ENCODE measurements around the gene CTDNEP1. TPM values are rescaled to one million over a fixed set of nuclear protein-coding genes. Genes with fewer than 3 reads are reported as not detected.

The CTDNEP1 gene
- polyA plus RNA-seq, 1 of the 3 experiments (the other 2 are of a cell fraction) = 111 TPM

DNA sequence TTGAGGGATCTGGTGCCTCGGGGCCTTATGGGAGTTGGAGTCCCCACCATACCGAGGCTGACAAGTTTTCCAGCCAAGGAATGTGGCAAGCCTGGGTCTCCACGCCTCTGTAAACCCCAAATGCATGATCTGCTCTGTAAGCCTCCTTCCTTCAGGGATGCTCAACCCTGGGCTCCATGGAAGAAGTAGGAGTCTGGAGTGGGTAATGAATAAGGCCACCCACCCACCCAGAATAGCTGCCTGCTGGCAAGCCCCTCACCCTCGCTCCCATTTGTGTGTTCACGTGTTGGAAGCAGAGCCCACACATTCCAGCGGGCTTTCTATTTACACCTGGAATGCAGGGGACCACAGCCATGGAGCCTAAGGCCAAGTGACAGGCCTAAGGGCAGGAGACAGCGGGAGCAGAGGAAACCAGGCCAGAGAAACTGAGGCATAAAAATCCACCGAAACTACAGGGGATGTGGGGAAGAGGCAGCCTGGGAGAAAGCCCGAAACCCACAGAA is 36.3 kb downstream of the CTDNEP1 start (continued):
- TF ChIP-seq GATA2 (CRISPR knock-in tag; IDR thresholded peaks at IDR 0.05) (no peak), YY1 (IDR thresholded peaks at IDR 0.05; ENCODE audit: low read depth) (no peak), JUND (IDR thresholded peaks at IDR 0.05) (no peak), GABPA (IDR thresholded peaks at IDR 0.05; ENCODE audit: low read depth) (no peak)

DNA sequence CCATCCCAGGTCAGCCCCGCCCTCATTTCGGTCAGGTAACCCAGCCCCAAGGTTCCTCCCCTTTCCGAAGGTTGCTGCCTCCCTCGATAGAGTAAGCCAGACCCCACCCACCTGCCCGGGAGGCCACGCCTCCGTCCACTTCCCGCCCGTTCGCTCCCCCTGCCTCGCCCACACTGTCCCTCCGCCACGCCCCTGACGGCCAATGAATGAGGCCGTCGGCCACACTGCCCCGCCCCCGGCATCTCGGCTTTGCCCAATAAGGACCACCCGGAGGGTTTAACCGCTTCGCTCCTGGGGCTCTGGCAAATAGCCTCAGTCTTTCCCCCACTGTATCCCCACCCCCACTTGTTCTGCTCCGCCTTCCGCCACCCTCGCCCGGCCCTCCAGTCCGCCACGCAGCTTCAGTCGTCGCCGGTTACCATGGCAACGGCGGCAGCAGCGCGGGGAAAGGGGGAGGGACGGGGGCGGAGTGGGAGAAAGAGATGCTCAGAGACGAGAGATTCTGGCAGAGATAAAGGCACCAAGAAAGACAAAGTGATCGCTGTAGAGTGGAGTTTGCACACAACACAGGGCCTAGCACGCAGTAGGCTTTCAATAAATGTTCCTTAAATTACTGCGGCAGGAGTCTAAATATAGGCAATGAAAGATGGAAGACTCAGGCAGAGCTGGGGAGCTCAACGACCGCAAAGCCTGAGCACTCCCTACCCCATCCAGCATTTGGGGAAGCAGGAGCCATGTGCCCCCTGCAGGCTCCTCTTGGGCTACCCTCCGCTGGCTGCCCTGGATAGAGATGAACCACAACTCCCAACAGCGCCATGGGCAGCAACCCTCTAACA is 37.0 kb downstream of the CTDNEP1 start:
- TF ChIP-seq GATA2 (CRISPR knock-in tag; IDR thresholded peaks at IDR 0.05) (peak; percentile 73), RFX5 (IDR thresholded peaks at IDR 0.05; ENCODE audit: low read length) (peak; percentile 97), IRF3 (IDR thresholded peaks at IDR 0.05; ENCODE audit: low read depth, low read length) (peak; percentile 47; the same call in 1 of the 2 replicates), EP300 (IDR thresholded peaks at IDR 0.05; ENCODE audit: borderline replicate concordance in 1 of 2, low read depth in 1 of 2, low read length in 1 of 2) (no peak; a peak in 1 of 4 replicates), ELF1 (IDR thresholded peaks at IDR 0.05) (0 out of 2 replicates have a peak, but pooled peaks have one; percentile 15), POLR2AphosphoS5 (IDR thresholded peaks at IDR 0.05; ENCODE audit: low read depth, low read length) (no peak), YY1 (IDR thresholded peaks at IDR 0.05; ENCODE audit: low read depth) (0 out of 2 replicates have a peak, but pooled peaks have one; percentile 7), RAD21 (IDR thresholded peaks at IDR 0.05; ENCODE audit: low read length) (peak; percentile 24; the same call in 1 of the 2 replicates), MXI1 (IDR thresholded peaks at IDR 0.05; ENCODE audit: low read depth, low read length) (peak; percentile 62), SIN3A (IDR thresholded peaks at IDR 0.05; ENCODE audit: borderline replicate concordance, low read depth, low read length) (peak; percentile 10; the same call in 1 of the 2 replicates), CHD2 (IDR thresholded peaks at IDR 0.05; ENCODE audit: low read length, partially characterized antibody) (peak; percentile 61), FOSL2 (IDR thresholded peaks at IDR 0.05; ENCODE audit: borderline replicate concordance, low read depth) (no peak), CTCF (IDR thresholded peaks at IDR 0.05) (peak; percentile 64)
- TF ChIP-seq, protein P1, sequence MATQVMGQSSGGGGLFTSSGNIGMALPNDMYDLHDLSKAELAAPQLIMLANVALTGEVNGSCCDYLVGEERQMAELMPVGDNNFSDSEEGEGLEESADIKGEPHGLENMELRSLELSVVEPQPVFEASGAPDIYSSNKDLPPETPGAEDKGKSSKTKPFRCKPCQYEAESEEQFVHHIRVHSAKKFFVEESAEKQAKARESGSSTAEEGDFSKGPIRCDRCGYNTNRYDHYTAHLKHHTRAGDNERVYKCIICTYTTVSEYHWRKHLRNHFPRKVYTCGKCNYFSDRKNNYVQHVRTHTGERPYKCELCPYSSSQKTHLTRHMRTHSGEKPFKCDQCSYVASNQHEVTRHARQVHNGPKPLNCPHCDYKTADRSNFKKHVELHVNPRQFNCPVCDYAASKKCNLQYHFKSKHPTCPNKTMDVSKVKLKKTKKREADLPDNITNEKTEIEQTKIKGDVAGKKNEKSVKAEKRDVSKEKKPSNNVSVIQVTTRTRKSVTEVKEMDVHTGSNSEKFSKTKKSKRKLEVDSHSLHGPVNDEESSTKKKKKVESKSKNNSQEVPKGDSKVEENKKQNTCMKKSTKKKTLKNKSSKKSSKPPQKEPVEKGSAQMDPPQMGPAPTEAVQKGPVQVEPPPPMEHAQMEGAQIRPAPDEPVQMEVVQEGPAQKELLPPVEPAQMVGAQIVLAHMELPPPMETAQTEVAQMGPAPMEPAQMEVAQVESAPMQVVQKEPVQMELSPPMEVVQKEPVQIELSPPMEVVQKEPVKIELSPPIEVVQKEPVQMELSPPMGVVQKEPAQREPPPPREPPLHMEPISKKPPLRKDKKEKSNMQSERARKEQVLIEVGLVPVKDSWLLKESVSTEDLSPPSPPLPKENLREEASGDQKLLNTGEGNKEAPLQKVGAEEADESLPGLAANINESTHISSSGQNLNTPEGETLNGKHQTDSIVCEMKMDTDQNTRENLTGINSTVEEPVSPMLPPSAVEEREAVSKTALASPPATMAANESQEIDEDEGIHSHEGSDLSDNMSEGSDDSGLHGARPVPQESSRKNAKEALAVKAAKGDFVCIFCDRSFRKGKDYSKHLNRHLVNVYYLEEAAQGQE (IDR thresholded peaks at IDR 0.05; ENCODE audit: low read depth, low read length) = no peak
- TF ChIP-seq, protein P2, sequence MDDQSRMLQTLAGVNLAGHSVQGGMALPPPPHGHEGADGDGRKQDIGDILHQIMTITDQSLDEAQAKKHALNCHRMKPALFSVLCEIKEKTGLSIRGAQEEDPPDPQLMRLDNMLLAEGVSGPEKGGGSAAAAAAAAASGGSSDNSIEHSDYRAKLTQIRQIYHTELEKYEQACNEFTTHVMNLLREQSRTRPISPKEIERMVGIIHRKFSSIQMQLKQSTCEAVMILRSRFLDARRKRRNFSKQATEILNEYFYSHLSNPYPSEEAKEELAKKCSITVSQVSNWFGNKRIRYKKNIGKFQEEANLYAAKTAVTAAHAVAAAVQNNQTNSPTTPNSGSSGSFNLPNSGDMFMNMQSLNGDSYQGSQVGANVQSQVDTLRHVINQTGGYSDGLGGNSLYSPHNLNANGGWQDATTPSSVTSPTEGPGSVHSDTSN (IDR thresholded peaks at IDR 0.05) = peak; percentile 53
- TF ChIP-seq, protein P3, sequence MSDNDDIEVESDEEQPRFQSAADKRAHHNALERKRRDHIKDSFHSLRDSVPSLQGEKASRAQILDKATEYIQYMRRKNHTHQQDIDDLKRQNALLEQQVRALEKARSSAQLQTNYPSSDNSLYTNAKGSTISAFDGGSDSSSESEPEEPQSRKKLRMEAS (IDR thresholded peaks at IDR 0.05; ENCODE audit: low read depth) = peak; percentile 52; the same call in 1 of the 2 replicates
- Histone ChIP-seq H2AFZ (ENCODE audit: low read depth) (no peak overlapping the region), H3K27ac (ENCODE audit: low read depth in 2 of 2, low read length in 1 of 2) (peak overlapping the region; percentile 88 to 96), H3K4me3 (ENCODE audit: low read depth in 2 of 2, low read length in 1 of 2) (peak overlapping the region; percentile 56 to 64), H3K79me2 (ENCODE audit: insufficient read depth) (peaks cover 57% of the 10 kb centered on the region), H3K9ac (peak overlapping the region; percentile 58; the same call in 1 of the 2 replicates), H3K27me3 (ENCODE audit: insufficient read depth) (no peaks in the 10 kb centered on the region), H3K9me3 (no peaks in the 10 kb centered on the region), H3K4me2 (peak overlapping the region; percentile 97), H3F3A (replicated peaks; ENCODE audit: insufficient read depth) (peaks cover 40% of the 10 kb centered on the region), H4K20me1 (ENCODE audit: insufficient read depth) (peaks cover 34% of the 10 kb centered on the region), H3K4me1 (ENCODE audit: control insufficient read depth in 1 of 2, insufficient read depth in 2 of 2, low read depth in 1 of 2, low read length in 1 of 2) (peaks cover 26 to 54% of the 10 kb centered on the region in 2 experiments; a peak in 3 of 4 replicates), H3K9me2 (no peaks in the 10 kb centered on the region), H3K36me3 (replicated peaks in 1 of 2; ENCODE audit: control insufficient read depth in 1 of 2, insufficient read depth in 2 of 2, low read length in 1 of 2) (no peaks in the 10 kb centered on the region)
- POLR2A ChIA-PET = interaction anchor here (0.9 to 1.7 kb wide), 6 partner anchors 10 to 202 kb away, joined by 3 to 6 read pairs (median 4); partner anchors contain the start of genes DVL2, GABARAP, PHF23 and RNASEK
- CTCF ChIA-PET = interaction anchor here (0.5 to 3.7 kb wide), 24 partner anchors 9 to 170 kb away, joined by 3 to 37 read pairs (median 4); partner anchors contain the start of genes CTDNEP1, DVL2, GABARAP and SLC16A11
- peak; percentile 91 for DNase-seq
- under 1% methylated on average over 44 of the region's 45 CpGs for WGBS (ENCODE audit: low lambda C conversion rate)
